GM23248 (cell line): ENCODE measurements around the gene TFEB. TPM values are rescaled to one million over a fixed set of nuclear protein-coding genes. Genes with fewer than 3 reads are reported as not detected.

ENCODE experiments used
- DNase-seq: peaks from one replicate; pipeline ENCODE4 v3.0.0-alpha.2; 2015
- H2AFZ ChIP-seq: fragments of 200-600 bp; sonication (generic); 2 replicates; pipeline ENCODE4 v1.6.1; 2016; ENCODE audit warnings: antibody characterized with exemption
- H3F3A ChIP-seq: fragments of 200-600 bp; sonication (generic); 2 replicates; pipeline ENCODE4 v1.6.1; 2016; ENCODE audit warnings: mild to moderate bottlenecking, antibody characterized with exemption, mixed run types; ENCODE audit not compliant: insufficient read depth
- H3K27ac ChIP-seq: fragments of 200-600 bp; sonication (generic); 2 replicates; pipeline ENCODE4 v1.5.1; 2016; ENCODE audit warnings: mild to moderate bottlenecking
- H3K27me3 ChIP-seq: fragments of 200-600 bp; sonication (generic); replicated peaks from 2 replicates; pipeline ENCODE4 v1.6.1; 2016; ENCODE audit warnings: mild to moderate bottlenecking; ENCODE audit not compliant: insufficient read depth
- H3K36me3 ChIP-seq: fragments of 200-600 bp; sonication (generic); 2 replicates; pipeline ENCODE4 v1.6.1; 2016; ENCODE audit warnings: low read depth, mild to moderate bottlenecking
- H3K4me1 ChIP-seq: fragments of 200-600 bp; sonication (generic); 2 replicates; pipeline ENCODE4 v1.6.1; 2016; ENCODE audit warnings: mild to moderate bottlenecking; ENCODE audit not compliant: insufficient read depth
- H3K4me2 ChIP-seq: fragments of 200-600 bp; sonication (generic); one replicate; pipeline ENCODE4 v1.6.1; 2016; ENCODE audit warnings: mild to moderate bottlenecking; ENCODE audit not compliant: unreplicated experiment
- H3K4me3 ChIP-seq: fragments of 200-600 bp; sonication (generic); 2 replicates; pipeline ENCODE4 v1.5.1; 2016; ENCODE audit warnings: mild to moderate bottlenecking
- H3K79me2 ChIP-seq: fragments of 200-600 bp; sonication (generic); 2 replicates; pipeline ENCODE4 v1.6.1; 2016; ENCODE audit warnings: mild to moderate bottlenecking; ENCODE audit not compliant: insufficient read depth
- H3K9ac ChIP-seq: fragments of 200-600 bp; sonication (generic); 2 replicates; pipeline ENCODE4 v1.6.1; 2016; ENCODE audit warnings: mild to moderate bottlenecking
- H3K9me2 ChIP-seq: fragments of 200-600 bp; sonication (generic); 2 replicates; pipeline ENCODE4 v1.6.1; 2016; ENCODE audit warnings: mixed run types, mild to moderate bottlenecking, moderate library complexity; ENCODE audit not compliant: insufficient read depth
- H3K9me3 ChIP-seq: fragments of 200-600 bp; sonication (generic); one replicate; pipeline ENCODE4 v1.6.1; 2017; ENCODE audit warnings: low read depth
- H4K20me1 ChIP-seq: fragments of 200-600 bp; sonication (generic); 2 replicates; pipeline ENCODE4 v1.6.0; 2016; ENCODE audit not compliant: insufficient read depth
- EZH2 ChIP-seq: fragments of 200-600 bp; sonication (generic); IDR thresholded peaks from 2 replicates; pipeline ENCODE4 v1.6.1; 2018; ENCODE audit warnings: antibody characterized with exemption, mild to moderate bottlenecking; ENCODE audit not compliant: insufficient read depth, poor library complexity, severe bottlenecking
- EZH2phosphoT487 ChIP-seq: fragments of 200-600 bp; sonication (generic); IDR thresholded peaks from 2 replicates; pipeline ENCODE4 v1.6.1; 2018; ENCODE audit warnings: antibody characterized with exemption, moderate library complexity, mild to moderate bottlenecking, low read depth; ENCODE audit not compliant: insufficient read depth
- WGBS, 2 experiments: methylation state at CpG; one replicate each; pipeline ENCODE4 v1.1.6; 2015 to 2017; ENCODE audit warnings: low lambda C conversion rate in 2 of 2, low coverage in 1 of 2; ENCODE audit errors: missing lambda C conversion rate in 2 of 2; 5-methylcytosine and 5-hydroxymethylcytosine counted together
- in situ Hi-C: fragments of 300-500 bp; cut with MboI; formaldehyde crosslinking; loops from 2 replicates; pipeline ENCODE4 v1.15.0; 2020
- polyA plus RNA-seq: library from polyadenylated mRNA; unstranded; fragments of >200 nt; fragmentation: Nextera tagmentation; extraction: Ambion mirVana; gene quantifications from 2 replicates; pipeline ENCODE4 v1.2.1, GENCODE V29; 2016
- total RNA-seq: library from RNA; depleted of rRNA; stranded (reverse); fragments of >200 nt; shearing (Covaris generic); gene quantifications from 2 replicates; pipeline ENCODE4 v1.2.3, GENCODE V29; 2014

The TFEB gene
- total and polyA plus RNA-seq, 2 experiments from 2014 or later: 5.5 to 5.7 TPM

DNA sequence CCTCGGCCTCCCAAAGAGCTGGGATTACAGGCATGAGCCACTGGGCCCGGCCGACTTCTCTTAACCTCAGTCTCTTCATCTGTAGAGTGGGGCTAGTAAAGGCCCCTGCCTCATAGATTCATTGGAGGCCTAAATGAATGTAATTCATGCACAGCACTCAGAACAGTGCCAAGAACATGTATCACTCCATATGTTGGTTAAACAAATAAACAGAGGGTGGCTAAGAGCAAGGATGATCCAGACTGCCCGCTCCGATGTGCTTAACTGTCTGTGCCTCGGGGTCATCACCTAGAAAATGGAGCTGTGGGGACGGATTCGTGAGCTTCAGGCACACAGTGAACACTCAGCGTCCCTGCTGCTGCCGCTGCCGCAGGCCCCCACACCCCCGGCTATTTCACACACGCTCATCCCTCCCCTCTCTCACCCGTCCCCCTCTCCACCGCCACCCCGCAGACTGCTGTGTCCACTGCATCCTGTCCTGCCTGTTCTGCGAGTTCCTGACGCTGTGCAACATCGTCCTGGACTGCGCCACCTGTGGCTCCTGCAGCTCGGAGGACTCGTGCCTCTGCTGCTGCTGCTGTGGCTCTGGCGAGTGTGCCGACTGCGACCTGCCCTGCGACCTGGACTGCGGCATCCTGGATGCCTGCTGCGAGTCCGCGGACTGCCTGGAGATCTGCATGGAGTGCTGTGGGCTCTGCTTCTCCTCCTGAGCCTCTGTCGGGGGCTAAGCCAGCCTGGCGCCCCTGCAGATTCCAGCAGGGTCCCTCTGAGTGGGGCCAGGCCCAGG, 82.3 kb downstream of the TFEB start:
- no peaks in the 10 kb centered on the region for H3K36me3 ChIP-seq
- H3K9me2 ChIP-seq: no peaks in the 10 kb centered on the region
- no peaks in the 10 kb centered on the region for H3K4me1 ChIP-seq
- no peak overlapping the region for H3K9ac ChIP-seq
- H2AFZ ChIP-seq: no peak overlapping the region
- WGBS, 2 experiments: 79 to 81% methylated on average over 25 to 32 of the region's 32 CpGs
- peaks cover 13% of the 10 kb centered on the region for H3K27me3 ChIP-seq
- TF ChIP-seq EZH2phosphoT487 (no peak), EZH2 (no peak)
- no peaks in the 10 kb centered on the region for H4K20me1 ChIP-seq
- no peaks in the 10 kb centered on the region for H3K9me3 ChIP-seq
- no peaks in the 10 kb centered on the region for H3F3A ChIP-seq
- no peak overlapping the region for H3K27ac ChIP-seq
- no peak overlapping the region for H3K4me3 ChIP-seq
- in situ Hi-C loops: no loop called here
- no peak for DNase-seq
- no peaks in the 10 kb centered on the region for H3K79me2 ChIP-seq
- no peak overlapping the region for H3K4me2 ChIP-seq

GRCh38 chr6:41651962-41652657, 83.3 kb downstream of the TFEB start:
- TF ChIP-seq EZH2phosphoT487: no peak
- no peak for TF ChIP-seq EZH2
- in situ Hi-C loops: no loop called here
- Histone ChIP-seq H3K79me2 (no peaks in the 10 kb centered on the region), H3K27ac (no peak overlapping the region), H3K4me3 (no peak overlapping the region), H3K9ac (no peak overlapping the region), H3K27me3 (peaks cover 13% of the 10 kb centered on the region), H3K9me3 (no peaks in the 10 kb centered on the region), H3K4me2 (no peak overlapping the region), H3F3A (no peaks in the 10 kb centered on the region), H3K9me2 (no peaks in the 10 kb centered on the region), H2AFZ (no peak overlapping the region), H4K20me1 (no peaks in the 10 kb centered on the region), H3K4me1 (no peaks in the 10 kb centered on the region), H3K36me3 (no peaks in the 10 kb centered on the region)
- 75 to 78% methylated on average over 14 of the region's 14 CpGs for WGBS, 2 experiments
- no peak for DNase-seq

- WGBS, 2 experiments: 71 to 77% methylated on average over 11 of the region's 11 CpGs
- Histone ChIP-seq H3K27ac (no peak overlapping the region), H3K36me3 (no peaks in the 10 kb centered on the region), H3K4me2 (no peak overlapping the region), H3K4me3 (no peak overlapping the region), H3K27me3 (peaks cover 18% of the 10 kb centered on the region), H3F3A (no peaks in the 10 kb centered on the region), H3K9me3 (no peaks in the 10 kb centered on the region), H3K9ac (no peak overlapping the region), H3K9me2 (no peaks in the 10 kb centered on the region), H3K79me2 (no peaks in the 10 kb centered on the region), H3K4me1 (no peaks in the 10 kb centered on the region), H2AFZ (no peak overlapping the region), H4K20me1 (no peaks in the 10 kb centered on the region)
- no peak for TF ChIP-seq EZH2phosphoT487
- TF ChIP-seq EZH2: no peak
- no peak for DNase-seq
- in situ Hi-C loops: no loop called here
Measured at GRCh38 chr6:41651246-41651961, 84.0 kb downstream of the TFEB start.

- Histone ChIP-seq H3K36me3 (no peaks in the 10 kb centered on the region), H4K20me1 (no peaks in the 10 kb centered on the region), H3K4me2 (no peak overlapping the region), H3K9me3 (no peaks in the 10 kb centered on the region), H3K4me3 (no peak overlapping the region), H2AFZ (no peak overlapping the region), H3K9me2 (no peaks in the 10 kb centered on the region), H3K79me2 (no peaks in the 10 kb centered on the region), H3K4me1 (no peaks in the 10 kb centered on the region), H3K9ac (no peak overlapping the region), H3F3A (no peaks in the 10 kb centered on the region), H3K27ac (no peak overlapping the region), H3K27me3 (peaks cover 15% of the 10 kb centered on the region)
- WGBS, 2 experiments: 79 to 88% methylated on average over 2 of the region's 2 CpGs
- TF ChIP-seq EZH2phosphoT487 (no peak), EZH2 (no peak)
- DNase-seq: no peak
- in situ Hi-C loops: no loop called here
Measured at GRCh38 chr6:41650120-41650519, 85.3 kb downstream of the TFEB start.
